Measurements from ENCODE around the gene ASS1.

ASS1 gene

GRCh38 chr9:130500340-130501180, 55.8 kb downstream of the ASS1 start:
- peak; percentile 92 for DNase-seq

GRCh38 chr9:130501639-130502038, 56.9 kb downstream of the ASS1 start:
- DNase-seq: no peak

- DNase-seq: no peak
Measured at GRCh38 chr9:130508218-130508617, 63.5 kb downstream of the ASS1 start.

GRCh38 chr9:130512199-130512598, 67.4 kb downstream of the ASS1 start:
- no peak for DNase-seq

GRCh38 chr9:130513078-130513477, 68.3 kb downstream of the ASS1 start:
- DNase-seq: no peak

- no peak for DNase-seq
Measured at GRCh38 chr9:130518233-130518632, 73.5 kb downstream of the ASS1 start.

GRCh38 chr9:130518943-130519799, 74.4 kb downstream of the ASS1 start:
- DNase-seq: peak; percentile 83

- no peak for DNase-seq
Measured at GRCh38 chr9:130519927-130520326, 75.2 kb downstream of the ASS1 start.

- DNase-seq: no peak
Measured at GRCh38 chr9:130521715-130522114, 77.0 kb downstream of the ASS1 start.

GRCh38 chr9:130522233-130522808, 77.6 kb downstream of the ASS1 start:
- no peak for DNase-seq

GRCh38 chr9:130523921-130524320, 79.2 kb downstream of the ASS1 start:
- DNase-seq: no peak

- DNase-seq: no peak
Measured at GRCh38 chr9:130526193-130526853, 81.6 kb downstream of the ASS1 start.

- no peak for DNase-seq
Measured at GRCh38 chr9:130526854-130527650, 82.3 kb downstream of the ASS1 start.

- no peak for DNase-seq
Measured at GRCh38 chr9:130527651-130528310, 83.0 kb downstream of the ASS1 start.

- DNase-seq: no peak
Measured at GRCh38 chr9:130528674-130529073, 83.9 kb downstream of the ASS1 start.

- DNase-seq: no peak
Measured at GRCh38 chr9:130530938-130531337, 86.2 kb downstream of the ASS1 start.

- no peak for DNase-seq
Measured at GRCh38 chr9:130531670-130532069, 86.9 kb downstream of the ASS1 start.

GRCh38 chr9:130532426-130533080, 87.8 kb downstream of the ASS1 start:
- DNase-seq: peak; percentile 73

GRCh38 chr9:130535818-130536521, 91.2 kb downstream of the ASS1 start:
- DNase-seq: peak; percentile 99

- no peak for DNase-seq
Measured at GRCh38 chr9:130536701-130537107, 91.9 kb downstream of the ASS1 start.
